Superior temporal gyrus (tissue), 1 donor: Measurements from ENCODE around the gene PLXNA2.

Experiments used
- DNase-seq: peaks from one replicate; pipeline ENCODE4 v3.0.0-alpha.2; 2016; ENCODE audit errors: extremely low spot score

The PLXNA2 gene

DNA sequence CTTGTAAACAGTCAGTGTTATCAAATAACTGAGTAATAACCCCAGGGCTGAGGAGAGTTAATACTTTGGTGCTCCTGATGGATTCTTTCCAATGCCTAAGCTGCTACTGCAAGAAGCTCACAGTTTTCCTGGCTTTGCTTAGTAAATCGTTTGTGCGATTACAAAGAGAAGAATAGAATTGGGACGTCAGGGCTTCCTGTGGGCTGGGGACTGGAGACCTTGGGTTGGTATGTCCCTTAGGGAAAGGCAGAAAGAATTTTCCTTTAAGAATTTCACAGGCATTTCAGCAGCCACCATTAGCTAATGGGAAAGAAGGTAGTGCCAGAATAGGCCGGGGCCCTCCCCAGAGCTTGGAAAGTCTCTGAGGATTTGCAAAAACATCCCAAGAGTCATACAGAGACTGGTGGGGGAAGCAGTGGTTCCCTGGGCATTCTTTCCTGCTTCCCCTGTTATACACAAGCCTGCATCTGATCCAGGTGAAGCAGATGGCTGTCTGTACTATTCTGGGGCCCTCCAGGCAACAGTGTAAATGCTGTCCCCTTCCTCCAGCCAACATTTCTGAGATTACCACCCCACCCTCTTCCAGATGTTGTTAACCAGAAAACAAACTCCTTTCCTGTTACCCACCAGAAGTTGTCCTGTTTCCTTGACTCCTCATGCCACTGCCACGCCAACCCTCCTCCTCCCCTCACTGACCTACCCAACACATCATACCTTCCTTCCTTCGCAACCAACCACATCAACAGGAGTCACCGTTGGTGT lies 40.2 kb downstream of the PLXNA2 start:
- DNase-seq: no peak

DNA sequence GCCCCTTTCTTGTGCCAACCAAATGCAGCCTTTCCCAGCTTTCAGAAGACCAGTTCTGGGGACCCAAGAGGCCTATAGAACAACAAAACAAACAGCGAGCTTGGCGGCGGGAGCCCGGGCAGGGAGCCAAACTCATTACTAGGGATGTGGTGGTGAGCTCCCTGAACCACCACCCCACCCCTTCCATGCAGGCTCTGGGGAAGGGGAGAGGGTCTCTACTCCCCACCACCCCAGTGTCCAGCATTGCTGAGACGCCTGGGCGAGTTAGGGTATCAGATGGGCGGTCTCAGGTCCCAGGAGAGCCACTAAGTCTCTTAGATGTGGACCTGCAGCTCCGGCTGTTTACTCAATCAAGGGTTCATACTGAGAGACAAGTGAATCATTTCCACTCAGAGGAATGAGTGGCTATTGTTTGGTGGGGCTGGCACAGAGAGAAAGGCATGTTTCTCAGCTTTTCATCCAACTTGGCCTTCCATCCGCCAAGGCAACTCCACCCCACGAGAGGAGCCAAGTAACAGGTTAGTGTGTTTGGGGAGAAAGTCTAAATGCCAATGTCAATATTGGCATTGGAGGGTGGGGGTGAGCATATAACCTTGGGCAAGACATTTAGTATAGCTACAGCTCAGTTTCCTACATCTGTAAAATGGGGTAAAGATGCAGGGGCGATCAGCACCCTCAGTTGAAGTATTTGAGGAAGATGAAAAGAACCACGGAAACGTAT lies 40.9 kb downstream of the PLXNA2 start:
- no peak for DNase-seq

DNA sequence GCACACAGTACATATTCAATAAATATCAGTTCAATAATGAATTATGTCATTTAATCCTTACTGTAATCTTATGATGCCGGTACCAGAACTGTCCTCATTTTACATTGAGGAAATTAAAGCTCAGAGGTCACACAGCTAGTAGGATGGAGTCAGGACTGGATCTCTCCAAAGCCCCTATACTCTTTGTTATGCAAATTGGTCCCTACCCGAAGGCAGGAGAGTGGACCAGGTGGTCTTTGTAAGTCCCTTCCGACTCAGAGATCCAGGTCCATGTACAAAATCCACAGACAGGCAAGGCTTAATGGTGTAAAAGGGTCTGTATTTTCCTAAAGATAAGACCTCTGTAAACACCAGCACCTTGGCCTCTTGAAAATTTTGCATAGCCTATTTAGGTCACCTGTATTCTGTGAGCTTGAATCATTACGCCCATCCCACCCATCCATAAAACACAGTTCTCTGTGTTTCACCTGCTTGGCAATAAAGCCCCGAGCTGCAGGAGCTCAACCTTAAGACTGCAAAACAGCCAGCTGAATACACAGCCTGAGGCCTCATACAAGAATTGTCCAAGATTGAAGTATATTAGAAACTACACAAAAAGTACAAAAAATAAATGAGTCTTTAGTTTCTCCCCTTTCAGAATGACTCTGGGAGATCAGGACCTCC lies 41.7 kb downstream of the PLXNA2 start:
- no peak for DNase-seq

DNA sequence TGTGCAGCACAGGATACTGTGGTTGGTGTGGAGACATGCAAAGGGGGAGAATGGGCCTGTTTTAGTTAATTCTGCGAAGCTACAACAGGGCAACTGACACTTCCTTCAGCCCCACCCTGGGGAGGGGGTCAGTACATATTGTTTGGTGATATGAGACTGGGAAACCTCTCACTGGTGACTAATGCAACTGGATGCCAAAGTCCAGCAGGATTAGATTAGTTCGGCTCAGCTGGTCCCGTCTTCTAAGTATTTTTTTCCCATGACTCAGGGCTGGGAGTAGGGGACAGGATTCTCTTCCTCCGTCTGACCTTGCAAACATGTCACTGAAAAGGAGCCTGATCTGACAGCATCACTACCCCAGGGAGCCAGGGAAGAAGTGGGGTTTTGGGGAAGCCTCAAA lies 43.0 kb downstream of the PLXNA2 start:
- DNase-seq: no peak

DNA sequence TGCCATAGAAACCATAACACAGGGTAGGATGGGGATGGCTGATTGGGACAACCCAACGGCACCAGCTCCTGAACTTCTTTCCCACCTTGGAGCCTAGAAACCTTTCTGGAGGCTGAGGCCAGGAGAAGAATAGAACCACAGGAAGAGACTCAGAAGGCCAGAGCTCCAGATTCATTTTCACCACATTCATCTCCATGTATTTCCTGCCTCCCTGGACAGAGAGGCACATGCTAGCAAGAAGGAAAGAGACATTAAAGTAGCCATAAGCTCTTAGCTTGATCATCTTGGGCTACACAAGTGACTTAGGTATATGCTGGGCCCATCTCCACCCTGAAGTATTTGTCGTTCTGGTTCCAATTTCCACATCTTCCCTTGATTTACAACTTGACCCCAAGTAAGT lies 44.1 kb downstream of the PLXNA2 start:
- no peak for DNase-seq

DNA sequence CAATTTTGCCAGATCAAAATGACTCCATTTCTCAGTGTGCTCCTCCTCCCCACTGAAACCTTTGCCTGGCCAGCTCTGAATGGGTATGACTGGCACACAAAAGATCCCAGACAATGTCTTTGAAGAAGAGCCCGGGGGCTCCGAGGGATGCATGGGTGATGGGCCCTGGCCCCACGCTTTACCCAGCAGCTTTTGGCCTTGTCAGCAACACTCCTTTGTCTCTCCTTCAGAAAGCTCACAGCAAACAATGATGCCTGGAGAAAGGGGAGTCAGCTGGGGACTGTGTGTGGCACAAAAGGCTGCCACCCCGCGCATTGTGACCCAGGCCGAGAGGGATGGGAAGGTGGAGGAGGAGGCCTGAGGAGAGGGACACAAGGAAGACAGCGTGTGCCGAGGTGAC lies 45.9 kb downstream of the PLXNA2 start:
- no peak for DNase-seq

DNA sequence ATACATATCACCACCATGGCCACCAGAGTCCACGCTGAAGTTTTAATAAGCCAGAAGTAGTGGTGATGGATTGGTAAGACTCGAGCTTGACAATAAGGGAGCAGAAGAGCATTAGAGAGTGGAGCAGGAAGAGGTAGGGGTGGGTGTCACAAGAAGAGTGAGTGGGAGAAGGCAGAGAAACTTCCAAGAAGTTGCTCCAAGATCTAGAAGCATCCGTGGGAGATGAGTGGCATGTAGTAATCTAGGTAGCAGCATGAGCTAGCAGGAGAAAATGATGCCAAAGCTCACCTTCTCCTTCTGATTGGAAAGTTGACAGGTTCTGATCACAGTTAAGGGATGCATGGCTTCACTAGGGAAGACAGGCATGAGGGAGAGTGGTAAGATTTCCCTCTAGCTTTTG lies 49.2 kb downstream of the PLXNA2 start:
- DNase-seq: no peak

DNA sequence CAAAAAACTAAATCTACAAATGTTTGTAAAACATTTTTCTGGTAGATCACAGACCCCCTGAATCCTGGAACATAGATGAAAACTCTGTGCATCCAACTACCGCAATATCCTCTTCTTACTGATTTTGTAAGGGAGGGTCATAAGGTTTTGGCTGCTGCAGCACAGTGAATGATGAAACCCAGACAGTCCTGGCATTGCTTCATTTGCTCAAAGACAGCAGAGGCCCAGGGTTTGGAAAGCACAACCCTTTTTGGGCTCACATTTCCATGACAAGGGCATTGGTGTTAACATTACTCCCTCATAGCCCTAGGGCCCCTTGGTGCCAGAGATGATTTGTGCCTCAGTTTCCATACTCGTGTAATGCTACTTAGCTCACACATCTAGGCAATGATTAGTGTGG lies 51.2 kb downstream of the PLXNA2 start:
- no peak for DNase-seq

DNA sequence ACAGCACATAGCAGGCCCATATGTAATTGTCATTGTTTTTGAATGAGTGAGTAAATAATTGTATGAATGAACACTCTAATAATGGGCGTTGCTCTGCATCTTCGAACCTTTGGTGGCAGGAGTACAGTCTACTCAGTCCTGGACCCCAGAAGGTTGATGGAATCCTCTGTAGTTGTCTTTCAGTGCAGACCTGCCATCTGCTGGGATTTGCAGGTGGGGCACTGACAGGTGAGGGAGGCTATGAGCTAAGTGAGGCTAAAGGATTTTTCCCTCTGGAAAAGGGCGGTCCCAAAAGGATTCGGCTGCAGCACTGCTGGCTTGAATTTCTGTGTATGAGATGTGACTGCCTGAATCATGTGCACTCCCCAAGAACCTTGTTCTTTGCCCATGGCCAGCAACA lies 53.4 kb downstream of the PLXNA2 start:
- DNase-seq: no peak

DNA sequence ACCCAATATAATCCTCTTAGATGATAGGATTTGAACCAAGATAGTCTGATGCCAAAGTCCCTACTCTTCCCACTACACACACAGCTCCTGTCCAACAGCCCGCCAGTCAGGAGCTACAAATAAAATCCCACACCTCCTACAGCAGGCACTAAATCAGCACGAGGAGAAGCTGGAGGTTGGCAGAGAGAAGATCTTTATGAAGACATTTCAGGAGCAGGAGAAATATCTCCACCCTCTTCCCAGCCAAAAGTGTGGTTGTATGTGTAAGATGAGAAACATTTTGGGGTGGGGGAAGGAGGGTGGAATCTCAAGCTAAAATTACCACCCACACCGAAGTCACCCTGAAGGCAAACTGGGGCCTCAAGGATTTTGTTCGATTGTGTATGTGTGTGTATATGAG lies 54.5 kb downstream of the PLXNA2 start:
- peak; percentile 39 for DNase-seq

DNA sequence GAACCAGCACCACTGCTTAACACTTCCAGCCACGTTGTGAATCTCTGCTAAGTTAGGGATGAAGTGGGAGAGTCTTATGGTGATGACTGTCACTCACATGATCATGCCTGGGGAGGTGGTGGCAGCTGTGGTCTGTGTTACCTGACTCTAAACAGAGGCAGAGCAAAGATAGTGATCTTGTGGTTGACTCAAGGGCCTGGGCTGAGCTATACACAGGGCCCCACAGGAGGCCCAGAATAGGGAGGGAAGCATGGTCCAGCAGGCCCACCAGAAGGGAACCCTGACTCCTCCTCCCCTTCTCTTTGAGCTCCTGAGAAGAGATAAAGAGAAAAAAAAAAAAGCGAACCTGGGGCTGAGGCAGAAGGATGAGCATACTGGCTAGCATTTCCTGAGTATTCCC lies 55.0 kb downstream of the PLXNA2 start:
- DNase-seq: no peak

DNA sequence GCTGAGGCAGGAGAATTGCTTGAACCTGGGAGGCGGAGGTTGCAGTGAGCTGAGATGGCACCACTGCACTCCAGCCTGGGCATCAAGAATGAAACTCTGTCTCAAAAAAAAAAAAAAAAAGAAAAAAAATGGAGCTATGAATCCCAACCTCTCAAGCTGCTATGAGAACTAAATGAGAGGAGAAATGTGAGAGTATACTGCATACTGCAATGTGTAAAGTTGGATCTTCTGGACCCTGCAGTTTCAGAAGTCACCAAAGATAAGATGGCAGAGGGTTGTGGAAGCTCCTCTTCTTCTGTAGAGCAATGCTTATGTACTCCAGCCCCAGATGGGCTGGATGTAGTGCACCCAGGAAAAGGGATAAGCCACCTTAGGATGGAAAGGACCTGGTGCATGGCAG lies 55.6 kb downstream of the PLXNA2 start:
- DNase-seq: no peak

DNA sequence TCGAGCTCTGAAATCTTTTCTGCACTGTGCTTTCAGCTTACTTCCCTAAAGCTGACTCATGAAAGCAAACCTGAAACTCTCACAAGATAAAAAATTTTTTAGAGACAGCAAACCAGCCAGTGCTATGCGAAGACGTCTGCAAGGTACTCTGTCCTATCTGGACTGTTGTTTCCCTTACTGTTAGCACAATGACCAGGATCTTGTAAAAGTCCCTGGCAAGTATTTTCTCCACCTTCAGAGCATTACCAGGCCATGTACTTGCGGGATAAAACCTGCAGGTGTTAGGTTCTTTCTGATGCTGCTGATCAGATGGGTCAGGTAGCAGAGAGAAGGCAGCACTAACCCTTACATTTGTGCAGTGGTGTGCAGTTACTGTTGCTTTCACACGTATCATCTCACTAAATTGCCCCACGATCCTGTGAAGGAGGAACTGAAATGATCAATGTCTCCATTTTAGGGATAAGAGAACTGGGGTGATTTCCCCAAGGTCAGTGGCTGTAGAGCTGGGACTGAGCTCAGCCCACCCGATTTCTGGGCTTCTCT lies 56.6 kb downstream of the PLXNA2 start:
- no peak for DNase-seq

DNA sequence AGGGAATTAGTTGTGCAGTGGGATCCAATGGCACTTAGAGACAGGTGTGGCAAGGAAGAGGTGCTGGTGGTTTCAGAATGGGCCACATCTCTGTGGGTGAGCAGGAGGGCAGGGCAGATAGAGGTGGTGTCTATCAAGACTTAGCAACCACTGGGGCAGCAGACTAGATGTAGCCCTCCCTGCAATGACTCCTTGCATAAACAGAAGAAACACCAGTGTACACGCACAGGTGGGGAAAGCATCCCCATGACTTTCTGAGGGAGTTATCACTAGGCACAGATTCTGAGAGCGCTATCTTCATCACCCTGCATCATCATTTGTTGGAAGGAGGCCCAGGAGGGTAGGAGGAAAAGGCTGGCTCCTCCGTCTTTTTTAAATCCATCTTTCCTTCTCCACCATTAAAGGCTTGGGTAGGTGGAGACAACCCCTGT lies 58.4 kb downstream of the PLXNA2 start:
- DNase-seq: peak; percentile 55

DNA sequence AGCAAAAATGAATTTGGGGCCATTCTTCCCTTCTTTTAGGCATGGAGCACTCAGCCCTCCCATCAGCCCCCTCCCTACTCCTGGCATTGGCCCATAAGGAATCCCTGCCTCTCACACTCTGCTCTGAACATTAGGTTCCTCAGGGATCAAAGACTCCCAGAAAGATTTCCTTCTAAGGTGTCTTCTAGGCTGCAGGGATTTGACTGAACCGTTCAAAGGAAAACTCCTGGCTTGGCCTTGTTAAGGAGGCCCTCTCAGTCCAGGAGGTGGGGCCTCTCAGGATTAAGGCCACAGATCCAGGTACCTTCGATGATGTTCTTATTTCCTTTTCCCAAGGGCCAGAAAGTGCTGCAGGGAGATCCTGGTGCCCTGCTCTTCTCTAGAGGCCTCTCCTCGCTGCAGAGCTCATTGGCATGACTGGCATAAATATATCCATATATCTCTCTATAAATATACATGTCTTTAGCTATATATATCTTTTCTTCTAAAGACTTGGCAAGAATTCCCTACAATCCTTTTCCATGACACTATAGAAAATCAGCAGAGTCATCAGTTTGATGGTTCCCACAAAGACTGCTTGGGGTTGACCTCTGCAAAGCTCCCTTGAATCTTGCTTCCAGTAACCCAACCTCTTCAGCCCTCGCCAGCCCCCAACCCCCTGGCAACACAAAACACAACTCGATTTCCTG lies 59.1 kb downstream of the PLXNA2 start:
- no peak for DNase-seq

DNA sequence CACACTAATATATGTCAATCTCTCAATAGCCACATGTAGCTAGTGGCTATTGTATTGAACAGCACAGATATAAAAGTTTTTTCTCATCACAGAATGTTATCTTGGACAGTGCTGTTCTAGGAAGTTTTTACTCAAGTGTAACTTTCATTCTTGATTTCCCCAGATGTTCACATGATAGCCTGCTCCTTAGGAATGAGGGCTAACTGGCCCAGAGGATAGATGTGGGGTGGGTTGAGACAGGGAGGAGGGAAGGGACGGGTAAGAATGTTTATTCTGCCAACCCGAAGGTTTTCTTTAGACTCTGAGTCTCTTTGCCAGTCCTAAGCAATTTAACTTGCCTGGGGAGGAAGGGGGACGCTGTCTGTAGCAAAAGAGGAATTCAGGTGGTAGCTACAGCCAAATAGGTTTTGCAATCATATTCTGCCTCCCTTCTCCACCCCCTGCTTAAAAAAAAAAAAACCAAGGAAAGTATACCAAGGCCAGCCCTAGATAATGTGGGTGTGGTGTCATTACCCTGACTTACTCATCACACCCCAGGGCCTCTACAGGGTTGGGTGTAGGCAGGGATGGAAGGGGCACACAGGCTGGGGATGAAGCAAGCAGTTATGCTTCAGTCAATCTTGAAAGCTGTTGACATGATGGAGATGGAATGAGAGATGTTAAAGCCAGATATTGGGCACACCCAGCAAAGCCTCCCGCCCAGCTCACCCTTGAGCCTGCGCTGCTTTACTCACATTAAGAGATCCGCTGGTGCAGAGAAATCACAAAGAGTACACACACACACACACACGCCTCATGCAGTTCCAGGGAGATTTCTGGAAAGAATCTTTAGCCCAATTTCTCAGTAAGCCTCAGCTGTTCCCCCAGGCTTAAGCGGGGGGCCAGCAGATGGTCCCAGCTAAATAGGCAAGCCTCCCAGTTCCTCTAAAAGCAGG lies 59.9 kb downstream of the PLXNA2 start:
- no peak for DNase-seq

DNA sequence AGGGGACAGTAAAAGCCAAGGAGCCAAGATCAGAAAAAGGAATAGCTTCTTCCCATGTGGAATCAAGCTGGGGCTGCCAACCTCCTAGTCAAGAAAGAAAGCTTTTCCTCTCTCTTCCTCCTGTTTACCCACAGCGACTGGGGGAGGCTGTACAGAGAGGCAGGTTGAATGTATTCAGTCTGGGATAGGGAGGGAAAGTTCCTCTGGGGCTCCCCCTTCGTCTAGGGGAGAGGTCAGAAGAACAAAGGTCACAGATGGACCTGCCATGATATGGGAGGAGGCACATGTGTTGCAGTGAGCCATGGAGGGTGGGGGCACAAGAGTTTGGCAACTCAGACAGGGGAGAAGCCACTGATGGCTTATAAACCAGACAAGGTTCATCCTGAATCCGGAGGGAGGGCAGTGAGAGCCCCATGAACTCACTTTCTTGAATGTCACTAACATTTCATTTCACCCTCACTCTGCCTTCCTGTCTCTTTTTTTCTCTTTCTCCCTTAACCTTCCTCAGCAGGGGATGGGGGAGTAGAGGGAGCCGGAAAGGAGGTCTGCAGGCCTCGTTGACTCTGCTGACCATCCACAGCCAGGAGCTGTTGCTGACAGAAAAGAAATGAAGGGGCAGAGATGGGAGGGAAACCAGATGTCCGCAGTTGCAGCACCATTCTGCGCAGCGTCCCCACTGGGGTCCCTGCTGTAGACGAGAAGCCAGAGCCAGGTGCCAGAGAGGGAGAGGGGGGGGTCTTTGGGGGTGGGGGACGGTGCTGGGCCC lies 61.1 kb downstream of the PLXNA2 start:
- DNase-seq: no peak

DNA sequence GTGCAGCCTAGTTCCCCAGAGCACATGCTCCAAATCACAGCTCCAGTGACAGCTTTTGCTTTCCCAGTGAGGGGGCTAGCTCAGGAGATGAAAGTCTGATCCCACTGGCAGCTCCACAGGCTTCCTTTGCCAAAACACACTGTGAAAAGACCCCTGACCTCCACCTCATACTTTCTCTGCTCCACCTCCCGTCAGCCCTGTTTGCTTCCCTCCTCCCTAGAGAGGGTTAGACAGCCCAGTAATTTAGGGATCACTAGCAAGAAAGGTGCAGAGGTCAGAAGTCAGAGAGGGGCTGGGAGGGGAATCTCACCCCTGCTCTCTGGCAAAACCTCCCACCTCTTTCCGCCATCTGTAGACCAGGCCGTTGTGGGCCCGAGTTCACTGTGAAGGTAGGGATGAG lies 62.8 kb downstream of the PLXNA2 start:
- DNase-seq: no peak

DNA sequence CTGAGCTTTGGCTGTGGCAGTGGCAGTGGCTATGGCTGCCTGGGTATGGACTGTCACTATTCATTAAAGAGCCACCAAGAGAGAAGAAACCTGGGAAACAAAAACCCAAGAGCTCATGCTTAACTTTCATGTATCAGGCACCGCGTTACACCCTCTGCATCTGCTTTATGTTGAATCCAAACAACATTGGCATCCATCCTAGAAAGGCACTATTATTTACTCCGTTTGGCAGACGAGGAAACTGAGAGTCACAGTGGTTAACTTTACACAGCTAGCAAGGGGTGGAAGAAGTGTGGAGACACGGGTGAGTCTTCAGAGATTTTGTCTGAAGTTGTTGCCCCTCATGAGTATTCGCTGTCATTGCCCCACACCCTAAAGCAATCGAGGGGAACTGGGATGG lies 63.8 kb downstream of the PLXNA2 start:
- no peak for DNase-seq

DNA sequence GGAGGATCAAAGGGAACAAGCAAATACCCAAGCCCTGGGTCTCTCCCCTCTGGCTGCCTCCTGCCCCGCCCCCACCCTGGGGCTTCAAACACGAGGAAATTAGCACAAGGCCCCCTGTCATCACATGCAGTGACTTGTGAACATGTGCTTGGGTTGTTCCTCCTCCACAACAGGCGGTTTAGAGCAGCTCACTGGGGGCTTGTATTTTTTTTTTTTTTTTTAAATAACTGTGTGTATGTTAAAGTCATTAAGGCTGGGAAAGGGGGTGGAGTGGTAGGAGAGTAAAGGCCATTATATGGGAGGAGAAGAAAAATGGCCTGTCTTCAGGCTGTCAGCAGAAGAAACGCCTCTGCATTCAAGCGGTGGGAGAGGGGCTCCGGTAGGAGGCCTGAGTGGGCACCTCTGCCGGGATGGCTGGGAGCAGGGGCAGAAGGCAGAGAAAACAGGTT lies 64.2 kb downstream of the PLXNA2 start:
- DNase-seq: no peak
